Measurements from ENCODE around the gene CYP11A1. TPM values are rescaled to one million over a fixed set of nuclear protein-coding genes. Genes with fewer than 3 reads are reported as not detected.

Gene CYP11A1
- polyA plus RNA-seq, 4 donors: 0.54 to 2.7 (median 0.73) TPM

GRCh38 chr15:74411686-74412085 lies 44.2 kb upstream of the CYP11A1 start:
- H3K4me3 ChIP-seq (ENCODE audit: low read depth in 1 of 3, low read length in 3 of 3): no peak overlapping the region
- H3K4me1 ChIP-seq (ENCODE audit: control insufficient read depth in 3 of 3, insufficient read depth in 2 of 3, low read depth in 1 of 3, low read length in 2 of 3): no peaks in the 10 kb centered on the region
- H3K36me3 ChIP-seq (ENCODE audit: control insufficient read depth in 3 of 3, insufficient read depth in 2 of 3, low read depth in 1 of 3, low read length in 3 of 3): peaks cover 0 to 3% (median 0%) of the 10 kb centered on the region in 3 donors
- FAIRE-seq (no peak), DNase-seq (no peak)
- H3K27me3 ChIP-seq (ENCODE audit: control insufficient read depth in 3 of 3, insufficient read depth in 3 of 3, low read length in 3 of 3): peaks cover 0 to 3% (median 0%) of the 10 kb centered on the region in 3 donors
- H3K27ac ChIP-seq (ENCODE audit: low read depth in 1 of 3, low read length in 2 of 3): no peak overlapping the region
- no peaks in the 10 kb centered on the region for H3K9me3 ChIP-seq (ENCODE audit: control insufficient read depth in 2 of 2, insufficient read depth in 1 of 2, low read depth in 1 of 2, low read length in 1 of 2)
- 93 to 95% (median 93%) methylated on average over 12 of the region's 12 CpGs for WGBS, 3 donors

- no peaks in the 10 kb centered on the region for H3K4me1 ChIP-seq (ENCODE audit: control insufficient read depth in 3 of 3, insufficient read depth in 2 of 3, low read depth in 1 of 3, low read length in 2 of 3)
- 92 to 95% (median 94%) methylated on average over 18 of the region's 18 CpGs for WGBS, 3 donors
- no peak overlapping the region for H3K4me3 ChIP-seq (ENCODE audit: low read depth in 1 of 3, low read length in 3 of 3)
- H3K27ac ChIP-seq (ENCODE audit: low read depth in 1 of 3, low read length in 2 of 3): no peak overlapping the region
- H3K36me3 ChIP-seq (ENCODE audit: control insufficient read depth in 3 of 3, insufficient read depth in 2 of 3, low read depth in 1 of 3, low read length in 3 of 3): peaks cover 0 to 3% (median 0%) of the 10 kb centered on the region in 3 donors
- H3K27me3 ChIP-seq (ENCODE audit: control insufficient read depth in 3 of 3, insufficient read depth in 3 of 3, low read length in 3 of 3): peaks cover 0 to 3% (median 0%) of the 10 kb centered on the region in 3 donors
- no peaks in the 10 kb centered on the region for H3K9me3 ChIP-seq (ENCODE audit: control insufficient read depth in 2 of 2, insufficient read depth in 1 of 2, low read depth in 1 of 2, low read length in 1 of 2)
- DNase-seq (no peak), FAIRE-seq (no peak)
Measured at GRCh38 chr15:74410502-74410901, 43.1 kb upstream of the CYP11A1 start.

- H3K4me3 ChIP-seq (ENCODE audit: low read depth in 1 of 3, low read length in 3 of 3): no peak overlapping the region
- WGBS, 3 donors: 67 to 83% (median 77%) methylated on average over 7 of the region's 7 CpGs
- H3K9me3 ChIP-seq (ENCODE audit: control insufficient read depth in 2 of 2, insufficient read depth in 1 of 2, low read depth in 1 of 2, low read length in 1 of 2): no peaks in the 10 kb centered on the region
- FAIRE-seq (no peak), DNase-seq (no peak)
- H3K27ac ChIP-seq (ENCODE audit: low read depth in 1 of 3, low read length in 2 of 3): no peak overlapping the region
- peaks cover 0 to 3% (median 0%) of the 10 kb centered on the region in 3 donors for H3K36me3 ChIP-seq (ENCODE audit: control insufficient read depth in 3 of 3, insufficient read depth in 2 of 3, low read depth in 1 of 3, low read length in 3 of 3)
- no peaks in the 10 kb centered on the region for H3K4me1 ChIP-seq (ENCODE audit: control insufficient read depth in 3 of 3, insufficient read depth in 2 of 3, low read depth in 1 of 3, low read length in 2 of 3)
- H3K27me3 ChIP-seq (ENCODE audit: control insufficient read depth in 3 of 3, insufficient read depth in 3 of 3, low read length in 3 of 3): peaks cover 0 to 3% (median 0%) of the 10 kb centered on the region in 3 donors
Measured at GRCh38 chr15:74409225-74409624, 41.8 kb upstream of the CYP11A1 start.

GRCh38 chr15:74408815-74409214 lies 41.4 kb upstream of the CYP11A1 start:
- H3K27me3 ChIP-seq (ENCODE audit: control insufficient read depth in 3 of 3, insufficient read depth in 3 of 3, low read length in 3 of 3): peaks cover 0 to 3% (median 0%) of the 10 kb centered on the region in 3 donors
- FAIRE-seq: no peak
- no peaks in the 10 kb centered on the region for H3K9me3 ChIP-seq (ENCODE audit: control insufficient read depth in 2 of 2, insufficient read depth in 1 of 2, low read depth in 1 of 2, low read length in 1 of 2)
- no peaks in the 10 kb centered on the region for H3K4me1 ChIP-seq (ENCODE audit: control insufficient read depth in 3 of 3, insufficient read depth in 2 of 3, low read depth in 1 of 3, low read length in 2 of 3)
- 68 to 75% (median 71%) methylated on average over 6 to 7 of the region's 7 CpGs for WGBS, 3 donors
- peaks cover 0 to 3% (median 0%) of the 10 kb centered on the region in 3 donors for H3K36me3 ChIP-seq (ENCODE audit: control insufficient read depth in 3 of 3, insufficient read depth in 2 of 3, low read depth in 1 of 3, low read length in 3 of 3)
- no peak overlapping the region for H3K4me3 ChIP-seq (ENCODE audit: low read depth in 1 of 3, low read length in 3 of 3)
- H3K27ac ChIP-seq (ENCODE audit: low read depth in 1 of 3, low read length in 2 of 3): no peak overlapping the region
- no peak for DNase-seq

GRCh38 chr15:74408385-74408784 lies 40.9 kb upstream of the CYP11A1 start:
- peaks cover 0 to 3% (median 0%) of the 10 kb centered on the region in 3 donors for H3K36me3 ChIP-seq (ENCODE audit: control insufficient read depth in 3 of 3, insufficient read depth in 2 of 3, low read depth in 1 of 3, low read length in 3 of 3)
- H3K4me3 ChIP-seq (ENCODE audit: low read depth in 1 of 3, low read length in 3 of 3): no peak overlapping the region
- no peak overlapping the region for H3K27ac ChIP-seq (ENCODE audit: low read depth in 1 of 3, low read length in 2 of 3)
- H3K4me1 ChIP-seq (ENCODE audit: control insufficient read depth in 3 of 3, insufficient read depth in 2 of 3, low read depth in 1 of 3, low read length in 2 of 3): no peaks in the 10 kb centered on the region
- H3K9me3 ChIP-seq (ENCODE audit: control insufficient read depth in 2 of 2, insufficient read depth in 1 of 2, low read depth in 1 of 2, low read length in 1 of 2): no peaks in the 10 kb centered on the region
- H3K27me3 ChIP-seq (ENCODE audit: control insufficient read depth in 3 of 3, insufficient read depth in 3 of 3, low read length in 3 of 3): peaks cover 0 to 3% (median 0%) of the 10 kb centered on the region in 3 donors
- WGBS, 3 donors: 66 to 75% (median 67%) methylated on average over 2 of the region's 2 CpGs
- DNase-seq (no peak), FAIRE-seq (no peak)

GRCh38 chr15:74406992-74407705 lies 39.7 kb upstream of the CYP11A1 start:
- Histone ChIP-seq H3K4me1 (ENCODE audit: control insufficient read depth in 3 of 3, insufficient read depth in 2 of 3, low read depth in 1 of 3, low read length in 2 of 3) (no peaks in the 10 kb centered on the region), H3K9me3 (ENCODE audit: control insufficient read depth in 2 of 2, insufficient read depth in 1 of 2, low read depth in 1 of 2, low read length in 1 of 2) (no peaks in the 10 kb centered on the region), H3K27ac (ENCODE audit: low read depth in 1 of 3, low read length in 2 of 3) (no peak overlapping the region), H3K36me3 (ENCODE audit: control insufficient read depth in 3 of 3, insufficient read depth in 2 of 3, low read depth in 1 of 3, low read length in 3 of 3) (peaks cover 0 to 3% (median 0%) of the 10 kb centered on the region in 3 donors), H3K4me3 (ENCODE audit: low read depth in 1 of 3, low read length in 3 of 3) (no peak overlapping the region), H3K27me3 (ENCODE audit: control insufficient read depth in 3 of 3, insufficient read depth in 3 of 3, low read length in 3 of 3) (peaks cover 0 to 6% (median 0%) of the 10 kb centered on the region in 3 donors)
- DNase-seq (no peak), FAIRE-seq (no peak)
- 28 to 47% (median 42%) methylated on average over 11 to 12 of the region's 12 CpGs for WGBS, 3 donors

GRCh38 chr15:74406517-74406916 lies 39.1 kb upstream of the CYP11A1 start:
- no peaks in the 10 kb centered on the region for H3K4me1 ChIP-seq (ENCODE audit: control insufficient read depth in 3 of 3, insufficient read depth in 2 of 3, low read depth in 1 of 3, low read length in 2 of 3)
- no peak overlapping the region for H3K27ac ChIP-seq (ENCODE audit: low read depth in 1 of 3, low read length in 2 of 3)
- H3K27me3 ChIP-seq (ENCODE audit: control insufficient read depth in 3 of 3, insufficient read depth in 3 of 3, low read length in 3 of 3): peaks cover 0 to 10% (median 0%) of the 10 kb centered on the region in 3 donors
- H3K36me3 ChIP-seq (ENCODE audit: control insufficient read depth in 3 of 3, insufficient read depth in 2 of 3, low read depth in 1 of 3, low read length in 3 of 3): peaks cover 0 to under 1% (median 0%) of the 10 kb centered on the region in 3 donors
- DNase-seq (no peak), FAIRE-seq (no peak)
- no peaks in the 10 kb centered on the region for H3K9me3 ChIP-seq (ENCODE audit: control insufficient read depth in 2 of 2, insufficient read depth in 1 of 2, low read depth in 1 of 2, low read length in 1 of 2)
- H3K4me3 ChIP-seq (ENCODE audit: low read depth in 1 of 3, low read length in 3 of 3): no peak overlapping the region
- 82 to 89% (median 86%) methylated on average over 4 of the region's 4 CpGs for WGBS, 3 donors

GRCh38 chr15:74405823-74406222 lies 38.4 kb upstream of the CYP11A1 start:
- no peak for DNase-seq
- no peaks in the 10 kb centered on the region for H3K9me3 ChIP-seq (ENCODE audit: control insufficient read depth in 2 of 2, insufficient read depth in 1 of 2, low read depth in 1 of 2, low read length in 1 of 2)
- no peaks in the 10 kb centered on the region for H3K36me3 ChIP-seq (ENCODE audit: control insufficient read depth in 3 of 3, insufficient read depth in 2 of 3, low read depth in 1 of 3, low read length in 3 of 3)
- no peak for FAIRE-seq
- no peaks in the 10 kb centered on the region for H3K4me1 ChIP-seq (ENCODE audit: control insufficient read depth in 3 of 3, insufficient read depth in 2 of 3, low read depth in 1 of 3, low read length in 2 of 3)
- H3K27me3 ChIP-seq (ENCODE audit: control insufficient read depth in 3 of 3, insufficient read depth in 3 of 3, low read length in 3 of 3): peaks cover 0 to 12% (median 0%) of the 10 kb centered on the region in 3 donors
- H3K27ac ChIP-seq (ENCODE audit: low read depth in 1 of 3, low read length in 2 of 3): no peak overlapping the region
- no peak overlapping the region for H3K4me3 ChIP-seq (ENCODE audit: low read depth in 1 of 3, low read length in 3 of 3)
- 72 to 87% (median 83%) methylated on average over 7 of the region's 7 CpGs for WGBS, 3 donors
